PFSK-1 (cell line): ENCODE data around the gene SUCNR1.

Experiments used
- POLR2AphosphoS5 ChIP-seq: IDR thresholded peaks from 2 replicates; pipeline ENCODE4 v1.6.1; 2012; ENCODE audit warnings: low read depth, mild to moderate bottlenecking, control low read depth, low read length, moderate library complexity
- TAF1 ChIP-seq: IDR thresholded peaks from 2 replicates; pipeline ENCODE4 v1.6.1; 2012; ENCODE audit warnings: low read length, control low read depth, borderline replicate concordance; ENCODE audit not compliant: insufficient read depth
- TF ChIP-seq, protein P1 (sequence below), 2 experiments: IDR thresholded peaks; 2 replicates each; pipeline versions ENCODE4 v1.6.1 to v1.8.0; 2011 to 2012; ENCODE audit warnings: low read depth in 2 of 2, low read length in 2 of 2, control low read depth in 1 of 2, inconsistent platforms in 1 of 2, mild to moderate bottlenecking in 1 of 2, moderate library complexity in 1 of 2; ENCODE audit not compliant: insufficient read depth in 1 of 2

- no peak for TF ChIP-seq TAF1
- no peak for TF ChIP-seq POLR2AphosphoS5
- TF ChIP-seq, protein P1, sequence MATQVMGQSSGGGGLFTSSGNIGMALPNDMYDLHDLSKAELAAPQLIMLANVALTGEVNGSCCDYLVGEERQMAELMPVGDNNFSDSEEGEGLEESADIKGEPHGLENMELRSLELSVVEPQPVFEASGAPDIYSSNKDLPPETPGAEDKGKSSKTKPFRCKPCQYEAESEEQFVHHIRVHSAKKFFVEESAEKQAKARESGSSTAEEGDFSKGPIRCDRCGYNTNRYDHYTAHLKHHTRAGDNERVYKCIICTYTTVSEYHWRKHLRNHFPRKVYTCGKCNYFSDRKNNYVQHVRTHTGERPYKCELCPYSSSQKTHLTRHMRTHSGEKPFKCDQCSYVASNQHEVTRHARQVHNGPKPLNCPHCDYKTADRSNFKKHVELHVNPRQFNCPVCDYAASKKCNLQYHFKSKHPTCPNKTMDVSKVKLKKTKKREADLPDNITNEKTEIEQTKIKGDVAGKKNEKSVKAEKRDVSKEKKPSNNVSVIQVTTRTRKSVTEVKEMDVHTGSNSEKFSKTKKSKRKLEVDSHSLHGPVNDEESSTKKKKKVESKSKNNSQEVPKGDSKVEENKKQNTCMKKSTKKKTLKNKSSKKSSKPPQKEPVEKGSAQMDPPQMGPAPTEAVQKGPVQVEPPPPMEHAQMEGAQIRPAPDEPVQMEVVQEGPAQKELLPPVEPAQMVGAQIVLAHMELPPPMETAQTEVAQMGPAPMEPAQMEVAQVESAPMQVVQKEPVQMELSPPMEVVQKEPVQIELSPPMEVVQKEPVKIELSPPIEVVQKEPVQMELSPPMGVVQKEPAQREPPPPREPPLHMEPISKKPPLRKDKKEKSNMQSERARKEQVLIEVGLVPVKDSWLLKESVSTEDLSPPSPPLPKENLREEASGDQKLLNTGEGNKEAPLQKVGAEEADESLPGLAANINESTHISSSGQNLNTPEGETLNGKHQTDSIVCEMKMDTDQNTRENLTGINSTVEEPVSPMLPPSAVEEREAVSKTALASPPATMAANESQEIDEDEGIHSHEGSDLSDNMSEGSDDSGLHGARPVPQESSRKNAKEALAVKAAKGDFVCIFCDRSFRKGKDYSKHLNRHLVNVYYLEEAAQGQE (IDR thresholded peaks at IDR 0.05; ENCODE audit: insufficient read depth in 1 of 2, low read depth in 2 of 2, low read length in 2 of 2): no peak
Observed at GRCh38 chr3:151875759-151876158, 2.3 kb downstream of the SUCNR1 start.
